HEK293 (cell line): Measurements from ENCODE around the gene SEMA3D.

Experiments used
- CTCF ChIA-PET: fragments of 350-600 bp; formaldehyde crosslinking; extraction: SDS; loops from one replicate; lab custom pipeline; 2021; ENCODE audit warnings: antibody characterized with exemption; lab: Yijun Ruan, JAX
- POLR2A ChIA-PET: fragments of 300-600 bp; formaldehyde crosslinking; extraction: SDS; loops from one replicate; lab custom pipeline; 2020; ENCODE audit warnings: antibody characterized with exemption, inconsistent platforms; lab: Yijun Ruan, JAX
- H3K27ac ChIP-seq: fragments of 200-500 bp; sonication (Bioruptor generic); 2 replicates; pipeline ENCODE4 v1.5.1; 2014; ENCODE audit warnings: low read depth, low read length, control low read depth, inconsistent platforms; ENCODE audit errors: extremely low read depth
- H3K36me3 ChIP-seq, 2 experiments: fragments of 200-500 bp in 1 of 2; sonication (Bioruptor generic) in 1 of 2; 1 replicate in 1 of 2; 2 replicates in 1 of 2; pipeline ENCODE4 v1.5.1; 2014 to 2017; ENCODE audit warnings: inconsistent platforms in 2 of 2, low read length in 2 of 2; ENCODE audit not compliant: control insufficient read depth in 2 of 2, insufficient read depth in 1 of 2
- H3K4me1 ChIP-seq: fragments of 200-500 bp; sonication (Bioruptor generic); 2 replicates; pipeline ENCODE4 v1.5.1; 2014; ENCODE audit warnings: mild to moderate bottlenecking, low read length, inconsistent platforms; ENCODE audit not compliant: control insufficient read depth, insufficient read depth
- H3K4me3 ChIP-seq: 2 replicates; pipeline ENCODE4 v1.5.1; 2011; ENCODE audit warnings: low read depth, mild to moderate bottlenecking, control low read depth, low read length, moderate library complexity
- H3K9me3 ChIP-seq: fragments of 200-500 bp; sonication (Bioruptor generic); 2 replicates; pipeline ENCODE4 v1.5.1; 2014; ENCODE audit warnings: low read depth, low read length, inconsistent platforms; ENCODE audit not compliant: control insufficient read depth, insufficient read depth
- EGR2 ChIP-seq: fragments of 450-650 bp; formaldehyde crosslinking; IDR thresholded peaks from 2 replicates; pipeline ENCODE4 v1.5.1; 2016; ENCODE audit warnings: low read depth, missing biosample characterization, missing genetic modification characterization
- HOXC10 ChIP-seq: sonication (generic); formaldehyde crosslinking; IDR thresholded peaks from 2 replicates; pipeline ENCODE4 v1.8.1; 2023; ENCODE audit warnings: mild to moderate bottlenecking, missing genetic modification reagents
- INSM2 ChIP-seq: fragments of 450-650 bp; formaldehyde crosslinking; IDR thresholded peaks from 2 replicates; pipeline ENCODE4 v1.5.1; 2016; ENCODE audit warnings: missing biosample characterization, missing genetic modification characterization
- OSR2 ChIP-seq: fragments of 450-650 bp; formaldehyde crosslinking; IDR thresholded peaks from 2 replicates; pipeline ENCODE4 v1.5.1; 2016; ENCODE audit warnings: missing biosample characterization, missing genetic modification characterization
- PATZ1 ChIP-seq: fragments of 450-650 bp; formaldehyde crosslinking; IDR thresholded peaks from 2 replicates; pipeline ENCODE4 v1.5.1; 2016; ENCODE audit warnings: missing biosample characterization, missing genetic modification characterization
- SP2 ChIP-seq: fragments of 450-650 bp; formaldehyde crosslinking; IDR thresholded peaks from 2 replicates; pipeline ENCODE4 v1.5.1; 2016; ENCODE audit warnings: missing biosample characterization, missing genetic modification characterization
- SP3 ChIP-seq: fragments of 450-650 bp; formaldehyde crosslinking; IDR thresholded peaks from 2 replicates; pipeline ENCODE4 v1.5.1; 2016; ENCODE audit warnings: missing biosample characterization, missing genetic modification characterization
- TCF7L2 ChIP-seq: IDR thresholded peaks from 2 replicates; pipeline ENCODE4 v1.6.1; 2011; ENCODE audit warnings: low read depth, mild to moderate bottlenecking, inconsistent platforms, low read length, moderate library complexity, borderline replicate concordance
- TRIM28 ChIP-seq: IDR thresholded peaks from 2 replicates; pipeline ENCODE4 v1.6.1; 2011; ENCODE audit warnings: low read length, control low read depth, borderline replicate concordance
- ZNF133 ChIP-seq: fragments of 450-650 bp; formaldehyde crosslinking; IDR thresholded peaks from 2 replicates; pipeline ENCODE4 v1.5.1; 2016; ENCODE audit warnings: missing biosample characterization, missing genetic modification characterization
- ZNF202 ChIP-seq: fragments of 450-650 bp; formaldehyde crosslinking; IDR thresholded peaks from 2 replicates; pipeline ENCODE4 v1.5.1; 2016; ENCODE audit warnings: missing biosample characterization, missing genetic modification characterization, borderline replicate concordance
- ZNF366 ChIP-seq: fragments of 450-650 bp; formaldehyde crosslinking; conservative IDR thresholded peaks from 2 replicates; pipeline ENCODE4 v1.5.1; 2016; ENCODE audit warnings: missing biosample characterization, missing genetic modification characterization
- ZNF530 ChIP-seq: fragments of 450-650 bp; formaldehyde crosslinking; IDR thresholded peaks from 2 replicates; pipeline ENCODE4 v1.5.1; 2016; ENCODE audit warnings: low read depth, missing biosample characterization, missing genetic modification characterization
- ZNF555 ChIP-seq: fragments of 450-650 bp; formaldehyde crosslinking; conservative IDR thresholded peaks from 2 replicates; pipeline ENCODE4 v1.5.1; 2017; ENCODE audit warnings: missing biosample characterization, mild to moderate bottlenecking, missing genetic modification characterization, inconsistent platforms
- ZNF664 ChIP-seq: fragments of 450-650 bp; formaldehyde crosslinking; IDR thresholded peaks from 2 replicates; pipeline ENCODE4 v1.5.1; 2016; ENCODE audit warnings: missing biosample characterization, missing genetic modification characterization
- ZNF747 ChIP-seq: fragments of 450-650 bp; formaldehyde crosslinking; IDR thresholded peaks from 2 replicates; pipeline ENCODE4 v1.5.1; 2016; ENCODE audit warnings: missing biosample characterization, missing genetic modification characterization
- ZNF791 ChIP-seq: fragments of 450-650 bp; formaldehyde crosslinking; IDR thresholded peaks from 2 replicates; pipeline ENCODE4 v1.5.1; 2016; ENCODE audit warnings: missing biosample characterization, missing genetic modification characterization
- ZSCAN18 ChIP-seq: fragments of 450-650 bp; formaldehyde crosslinking; IDR thresholded peaks from 2 replicates; pipeline ENCODE4 v1.5.1; 2016; ENCODE audit warnings: missing biosample characterization, missing genetic modification characterization
- TF ChIP-seq, protein P1 (sequence below): fragments of 450-650 bp; formaldehyde crosslinking; IDR thresholded peaks from 2 replicates; pipeline ENCODE4 v1.5.1; 2016; ENCODE audit warnings: missing biosample characterization, missing genetic modification characterization
- TF ChIP-seq, protein P2 (sequence below): fragments of 450-650 bp; formaldehyde crosslinking; IDR thresholded peaks from 2 replicates; pipeline ENCODE4 v1.5.1; 2017; ENCODE audit warnings: missing biosample characterization, missing genetic modification characterization
- TF ChIP-seq, protein P3 (sequence below): fragments of 450-650 bp; formaldehyde crosslinking; IDR thresholded peaks from 2 replicates; pipeline ENCODE4 v1.5.1; 2016; ENCODE audit warnings: missing biosample characterization, missing genetic modification characterization

SEMA3D gene

DNA sequence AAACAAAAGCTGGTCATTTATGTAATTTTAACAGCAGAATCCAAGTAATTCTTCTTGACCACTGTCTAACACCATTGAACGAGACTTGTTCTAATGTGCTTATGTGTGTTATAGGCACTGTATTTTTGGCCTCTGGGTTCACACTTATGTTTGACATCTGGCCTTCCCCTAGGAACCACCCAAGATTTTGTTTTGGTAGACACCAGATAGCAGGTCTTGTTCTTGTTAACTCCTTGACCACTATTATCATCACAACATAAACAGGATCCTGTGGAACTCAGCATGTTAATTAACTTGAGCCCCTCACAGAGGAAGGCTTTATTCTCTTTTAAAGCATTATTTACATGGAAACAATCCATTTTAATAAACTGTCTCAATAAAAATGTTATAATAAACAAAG, 167.7 kb downstream of the SEMA3D start:
- TF ChIP-seq HOXC10 (no peak), ZNF555 (no peak), ZNF791 (tag by site-specific recombination) (no peak), PATZ1 (tag by site-specific recombination) (no peak), ZNF747 (tag by site-specific recombination) (no peak), SP2 (tag by site-specific recombination) (no peak)
- TF ChIP-seq, protein P1, sequence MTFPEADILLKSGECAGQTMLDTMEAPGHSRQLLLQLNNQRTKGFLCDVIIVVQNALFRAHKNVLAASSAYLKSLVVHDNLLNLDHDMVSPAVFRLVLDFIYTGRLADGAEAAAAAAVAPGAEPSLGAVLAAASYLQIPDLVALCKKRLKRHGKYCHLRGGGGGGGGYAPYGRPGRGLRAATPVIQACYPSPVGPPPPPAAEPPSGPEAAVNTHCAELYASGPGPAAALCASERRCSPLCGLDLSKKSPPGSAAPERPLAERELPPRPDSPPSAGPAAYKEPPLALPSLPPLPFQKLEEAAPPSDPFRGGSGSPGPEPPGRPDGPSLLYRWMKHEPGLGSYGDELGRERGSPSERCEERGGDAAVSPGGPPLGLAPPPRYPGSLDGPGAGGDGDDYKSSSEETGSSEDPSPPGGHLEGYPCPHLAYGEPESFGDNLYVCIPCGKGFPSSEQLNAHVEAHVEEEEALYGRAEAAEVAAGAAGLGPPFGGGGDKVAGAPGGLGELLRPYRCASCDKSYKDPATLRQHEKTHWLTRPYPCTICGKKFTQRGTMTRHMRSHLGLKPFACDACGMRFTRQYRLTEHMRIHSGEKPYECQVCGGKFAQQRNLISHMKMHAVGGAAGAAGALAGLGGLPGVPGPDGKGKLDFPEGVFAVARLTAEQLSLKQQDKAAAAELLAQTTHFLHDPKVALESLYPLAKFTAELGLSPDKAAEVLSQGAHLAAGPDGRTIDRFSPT = no peak
- H3K4me3 ChIP-seq = no peak overlapping the region
- no peaks in the 10 kb centered on the region for H3K9me3 ChIP-seq
- no peak overlapping the region for H3K27ac ChIP-seq
- POLR2A ChIA-PET = no interaction called here
- H3K4me1 ChIP-seq = peaks cover 15% of the 10 kb centered on the region
- H3K36me3 ChIP-seq = no peaks in the 10 kb centered on the region
- CTCF ChIA-PET = interaction anchor here (0.7 to 2.3 kb wide), 2 partner anchors 105 to 545 kb away, joined by 3 to 8 read pairs; no protein-coding TSS in a partner anchor

- ChIA-PET POLR2A (no interaction called here), CTCF (interaction anchor here (0.7 kb wide), 1 partner anchor 544 kb away, joined by 3 read pairs; no protein-coding TSS in a partner anchor)
- peaks cover 11% of the 10 kb centered on the region for H3K4me1 ChIP-seq
- no peaks in the 10 kb centered on the region for H3K36me3 ChIP-seq
- no peak overlapping the region for H3K27ac ChIP-seq
- TF ChIP-seq OSR2 (tag by site-specific recombination) (peak; percentile 77), ZNF202 (tag by site-specific recombination) (no peak), TCF7L2 (no peak), INSM2 (tag by site-specific recombination) (no peak)
- TF ChIP-seq, protein P2, sequence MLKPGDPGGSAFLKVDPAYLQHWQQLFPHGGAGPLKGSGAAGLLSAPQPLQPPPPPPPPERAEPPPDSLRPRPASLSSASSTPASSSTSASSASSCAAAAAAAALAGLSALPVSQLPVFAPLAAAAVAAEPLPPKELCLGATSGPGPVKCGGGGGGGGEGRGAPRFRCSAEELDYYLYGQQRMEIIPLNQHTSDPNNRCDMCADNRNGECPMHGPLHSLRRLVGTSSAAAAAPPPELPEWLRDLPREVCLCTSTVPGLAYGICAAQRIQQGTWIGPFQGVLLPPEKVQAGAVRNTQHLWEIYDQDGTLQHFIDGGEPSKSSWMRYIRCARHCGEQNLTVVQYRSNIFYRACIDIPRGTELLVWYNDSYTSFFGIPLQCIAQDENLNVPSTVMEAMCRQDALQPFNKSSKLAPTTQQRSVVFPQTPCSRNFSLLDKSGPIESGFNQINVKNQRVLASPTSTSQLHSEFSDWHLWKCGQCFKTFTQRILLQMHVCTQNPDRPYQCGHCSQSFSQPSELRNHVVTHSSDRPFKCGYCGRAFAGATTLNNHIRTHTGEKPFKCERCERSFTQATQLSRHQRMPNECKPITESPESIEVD (tag by site-specific recombination) = 0 out of 2 replicates have a peak, but pooled peaks have one; percentile 46
- TF ChIP-seq, all 188 proteins: peak for 2
- Histone ChIP-seq H3K4me3 (no peak overlapping the region), H3K9me3 (no peaks in the 10 kb centered on the region)
Measured at GRCh38 chr7:85018498-85018897, 168.4 kb downstream of the SEMA3D start.

- H3K27ac ChIP-seq = no peak overlapping the region
- peaks cover 11% of the 10 kb centered on the region for H3K4me1 ChIP-seq
- no peaks in the 10 kb centered on the region for H3K36me3 ChIP-seq
- POLR2A ChIA-PET = no interaction called here
- TF ChIP-seq ZNF133 (tag by site-specific recombination) = no peak
- TF ChIP-seq SP3 = no peak
- no peak for TF ChIP-seq ZNF366 (tag by site-specific recombination)
- no peak for TF ChIP-seq ZSCAN18
- TF ChIP-seq ZNF664 = no peak
- TF ChIP-seq EGR2 (tag by site-specific recombination) = no peak
- TF ChIP-seq ZNF530 (tag by site-specific recombination) = no peak
- no peak for TF ChIP-seq TRIM28
- TF ChIP-seq, protein P3, sequence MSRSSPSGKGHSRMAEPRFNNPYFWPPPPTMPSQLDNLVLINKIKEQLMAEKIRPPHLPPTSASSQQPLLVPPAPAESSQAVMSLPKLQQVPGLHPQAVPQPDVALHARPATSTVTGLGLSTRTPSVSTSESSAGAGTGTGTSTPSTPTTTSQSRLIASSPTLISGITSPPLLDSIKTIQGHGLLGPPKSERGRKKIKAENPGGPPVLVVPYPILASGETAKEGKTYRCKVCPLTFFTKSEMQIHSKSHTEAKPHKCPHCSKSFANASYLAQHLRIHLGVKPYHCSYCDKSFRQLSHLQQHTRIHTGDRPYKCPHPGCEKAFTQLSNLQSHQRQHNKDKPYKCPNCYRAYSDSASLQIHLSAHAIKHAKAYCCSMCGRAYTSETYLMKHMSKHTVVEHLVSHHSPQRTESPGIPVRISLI (tag by site-specific recombination) = no peak
- TF ChIP-seq, all 188 proteins: peak for 0
- CTCF ChIA-PET = no interaction called here
- Histone ChIP-seq H3K4me3 (no peak overlapping the region), H3K9me3 (no peaks in the 10 kb centered on the region)
Measured at GRCh38 chr7:85016286-85016685, 170.6 kb downstream of the SEMA3D start.
